ACC112 (cell line): ENCODE data around the gene ADAT1.
"Not testable (repeated sequence)": the region's sequence is repeated elsewhere in the genome, so short reads cannot be mapped to it uniquely, and the experiment has no call there.

Experiments
- H2AFZ ChIP-seq: fragments of 200-600 bp; sonication (generic); one replicate; pipeline ENCODE4 v1.6.0; 2017; ENCODE audit warnings: antibody characterized with exemption, low read length; ENCODE audit not compliant: unreplicated experiment
- H3K27ac ChIP-seq: fragments of 200-600 bp; sonication (generic); 2 replicates; pipeline ENCODE4 v1.5.1; 2014; ENCODE audit warnings: low read depth, mild to moderate bottlenecking, antibody characterized with exemption, low read length, moderate library complexity
- H3K27me3 ChIP-seq: fragments of 200-600 bp; sonication (generic); 2 replicates; pipeline ENCODE4 v1.6.1; 2014; ENCODE audit warnings: mild to moderate bottlenecking, antibody characterized with exemption, low read length, moderate library complexity, mixed read lengths; ENCODE audit not compliant: insufficient read depth
- H3K36me3 ChIP-seq: fragments of 200-600 bp; sonication (generic); 2 replicates; pipeline ENCODE4 v1.6.1; 2016; ENCODE audit warnings: mild to moderate bottlenecking, antibody characterized with exemption, low read length, moderate library complexity, mixed read lengths; ENCODE audit not compliant: insufficient read depth
- H3K4me1 ChIP-seq: fragments of 200-600 bp; sonication (generic); one replicate; pipeline ENCODE4 v1.6.1; 2016; ENCODE audit warnings: low read length, mixed read lengths; ENCODE audit not compliant: insufficient read depth, unreplicated experiment, control insufficient read depth
- H3K4me3 ChIP-seq: fragments of 200-600 bp; sonication (generic); 2 replicates; pipeline ENCODE4 v1.5.1; 2014; ENCODE audit warnings: mild to moderate bottlenecking, low read depth, low read length
- H3K79me2 ChIP-seq: fragments of 200-600 bp; sonication (generic); one replicate; pipeline ENCODE4 v1.6.0; 2016; ENCODE audit warnings: low read length; ENCODE audit not compliant: control insufficient read depth, unreplicated experiment, insufficient read depth

Gene ADAT1

DNA sequence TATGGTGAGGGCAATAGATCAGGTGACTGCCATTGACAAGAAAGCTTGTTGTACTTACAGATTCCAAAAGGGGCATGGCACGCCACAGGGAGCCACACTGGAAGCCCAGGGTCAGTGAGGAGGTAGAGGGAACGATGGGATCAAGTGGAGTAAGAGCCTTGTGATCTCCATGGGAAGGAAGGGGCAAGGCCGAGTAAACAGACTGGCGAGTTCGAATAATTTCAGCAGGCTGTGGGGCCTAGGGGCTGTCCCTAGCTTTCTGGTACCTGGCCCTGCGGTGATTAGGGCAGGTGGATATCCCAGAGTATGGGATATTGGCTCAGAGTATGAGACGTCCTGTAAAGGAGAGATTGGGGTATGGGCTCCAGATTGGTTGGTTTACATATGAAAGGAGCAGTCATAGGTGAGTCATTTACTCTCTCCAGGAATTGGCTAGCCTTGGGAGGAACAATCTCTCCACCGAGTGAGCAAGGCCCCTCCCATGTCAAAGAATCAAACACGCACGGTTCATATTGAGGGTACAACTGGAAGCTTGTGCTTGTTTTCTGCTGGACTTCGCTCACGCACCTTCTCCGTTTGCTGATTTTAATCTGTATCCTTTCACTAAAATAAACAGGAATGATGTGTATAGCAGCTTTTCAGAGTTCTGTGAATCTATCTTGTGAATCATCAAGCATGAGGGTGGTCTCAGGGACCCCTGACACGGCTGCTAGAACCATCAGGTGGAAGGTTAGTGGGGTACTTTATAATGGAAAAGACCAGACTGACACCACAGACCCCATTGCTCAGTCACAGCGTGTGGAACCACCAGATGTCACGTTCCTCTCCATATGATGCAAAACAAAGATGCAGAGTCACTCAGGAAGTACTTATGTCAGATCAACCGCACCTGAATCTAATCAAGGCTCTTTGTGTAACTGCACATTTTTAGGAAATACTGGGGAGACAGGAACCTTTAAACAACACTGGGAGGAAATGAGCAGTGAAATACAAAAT is 29.0 kb downstream of the ADAT1 start:
- H3K36me3 ChIP-seq: peaks cover 14% of the 10 kb centered on the region; the same call in 1 of the 2 replicates
- H3K4me3 ChIP-seq: no peak overlapping the region
- no peak overlapping the region for H3K27ac ChIP-seq
- H3K79me2 ChIP-seq: no peaks in the 10 kb centered on the region
- peaks cover 21% of the 10 kb centered on the region for H3K4me1 ChIP-seq
- no peaks in the 10 kb centered on the region for H3K27me3 ChIP-seq
- no peak overlapping the region for H2AFZ ChIP-seq

- H3K4me3 ChIP-seq: no peak overlapping the region
- peaks cover 21% of the 10 kb centered on the region for H3K4me1 ChIP-seq
- H3K27ac ChIP-seq: no peak overlapping the region
- no peaks in the 10 kb centered on the region for H3K79me2 ChIP-seq
- no peaks in the 10 kb centered on the region for H3K27me3 ChIP-seq
- no peak overlapping the region for H2AFZ ChIP-seq
- peaks cover 14% of the 10 kb centered on the region; the same call in 1 of the 2 replicates for H3K36me3 ChIP-seq
Observed at GRCh38 chr16:75593308-75593707, 29.8 kb downstream of the ADAT1 start.

DNA sequence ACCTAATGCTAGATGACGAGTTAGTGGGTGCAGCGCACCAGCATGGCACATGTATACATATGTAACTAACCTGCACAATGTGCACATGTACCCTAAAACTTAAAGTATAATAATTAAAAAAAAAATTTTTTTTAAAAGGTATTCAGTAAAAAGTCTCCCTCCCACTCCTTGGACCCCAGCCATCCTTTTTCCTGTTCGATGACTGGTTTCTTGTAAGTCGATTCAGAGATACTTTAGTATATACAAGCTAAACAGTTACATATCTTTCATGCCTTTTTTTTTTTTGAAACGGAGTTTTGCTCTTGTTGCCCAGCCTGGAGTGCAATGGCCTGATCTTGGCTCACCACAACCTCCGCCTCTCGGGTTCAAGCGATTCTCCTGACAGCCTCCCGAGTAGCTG is 31.2 kb downstream of the ADAT1 start:
- H3K4me1 ChIP-seq: peaks cover 21% of the 10 kb centered on the region
- H3K27me3 ChIP-seq, H3K27ac ChIP-seq, H3K79me2 ChIP-seq, H2AFZ ChIP-seq, H3K36me3 ChIP-seq, H3K4me3 ChIP-seq: not testable (repeated sequence)

DNA sequence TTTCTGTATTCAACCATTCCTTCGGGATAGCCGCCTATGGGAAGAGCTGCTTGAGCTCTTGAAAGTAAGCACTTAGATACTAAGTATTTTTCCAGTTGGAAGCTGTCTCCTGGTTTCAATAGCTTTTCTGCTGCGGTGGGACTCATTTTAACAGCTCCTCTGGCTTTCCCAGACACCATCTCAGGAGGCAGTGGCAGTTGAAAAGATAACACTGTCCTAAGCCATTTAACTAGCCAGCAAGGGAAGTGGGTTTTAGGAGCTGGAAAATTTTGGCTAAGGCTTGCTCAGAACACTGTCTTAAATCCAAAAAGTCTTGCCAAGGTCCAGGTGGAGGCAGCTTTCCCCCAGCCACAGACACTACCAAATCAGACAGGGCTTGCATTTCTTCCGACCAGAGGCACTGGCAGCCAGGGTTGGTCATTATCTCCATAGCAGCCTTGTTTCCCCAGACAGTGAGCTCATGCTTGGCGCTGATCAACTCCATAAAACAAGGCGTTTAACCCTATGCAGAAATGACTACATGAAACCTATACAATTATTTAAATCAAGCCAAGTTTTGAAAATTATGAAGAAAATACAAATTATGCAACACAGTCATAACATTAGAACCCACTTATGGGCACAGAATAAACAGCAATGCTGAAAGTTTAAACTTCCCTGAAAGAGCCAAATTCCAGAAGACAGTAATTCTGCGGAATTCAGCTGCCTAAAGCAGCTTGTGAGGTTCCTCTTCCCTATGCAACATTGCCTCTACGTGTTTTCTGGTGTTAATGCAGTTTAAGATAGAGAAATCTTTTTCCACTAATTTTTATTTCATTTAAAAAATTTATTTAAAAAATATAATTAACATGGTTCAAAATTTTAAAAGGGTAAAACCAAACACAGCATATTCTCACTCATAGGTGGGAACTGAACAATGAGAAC is 31.9 kb downstream of the ADAT1 start:
- Histone ChIP-seq H3K79me2 (no peaks in the 10 kb centered on the region), H3K4me3 (no peak overlapping the region), H2AFZ (no peak overlapping the region), H3K27me3 (no peaks in the 10 kb centered on the region), H3K36me3 (no peaks in the 10 kb centered on the region), H3K27ac (0 out of 2 replicates have a peak overlapping the region, but pooled peaks have one; percentile 13), H3K4me1 (peaks cover 21% of the 10 kb centered on the region)

- H3K27me3 ChIP-seq: no peaks in the 10 kb centered on the region
- H3K27ac ChIP-seq: no peak overlapping the region
- no peak overlapping the region for H2AFZ ChIP-seq
- H3K79me2 ChIP-seq: no peaks in the 10 kb centered on the region
- H3K4me3 ChIP-seq: no peak overlapping the region
- peaks cover 16% of the 10 kb centered on the region for H3K4me1 ChIP-seq
- no peaks in the 10 kb centered on the region for H3K36me3 ChIP-seq
Observed at GRCh38 chr16:75589306-75589705, 33.8 kb downstream of the ADAT1 start.

- Histone ChIP-seq H3K27me3 (no peaks in the 10 kb centered on the region), H3K79me2 (no peaks in the 10 kb centered on the region), H2AFZ (no peak overlapping the region), H3K4me1 (peaks cover 10% of the 10 kb centered on the region), H3K36me3 (no peaks in the 10 kb centered on the region), H3K27ac (no peak overlapping the region), H3K4me3 (no peak overlapping the region)
Observed at GRCh38 chr16:75588716-75589115, 34.4 kb downstream of the ADAT1 start.

GRCh38 chr16:75584108-75584507 is 39.0 kb downstream of the ADAT1 start:
- H3K27ac ChIP-seq: no peak overlapping the region
- no peak overlapping the region for H3K4me3 ChIP-seq
- H3K27me3 ChIP-seq: no peaks in the 10 kb centered on the region
- H3K79me2 ChIP-seq: no peaks in the 10 kb centered on the region
- H3K4me1 ChIP-seq: no peaks in the 10 kb centered on the region
- H3K36me3 ChIP-seq: 0 out of 2 replicates have a peak, but pooled peaks cover 2% of the 10 kb centered on the region
- H2AFZ ChIP-seq: no peak overlapping the region

DNA sequence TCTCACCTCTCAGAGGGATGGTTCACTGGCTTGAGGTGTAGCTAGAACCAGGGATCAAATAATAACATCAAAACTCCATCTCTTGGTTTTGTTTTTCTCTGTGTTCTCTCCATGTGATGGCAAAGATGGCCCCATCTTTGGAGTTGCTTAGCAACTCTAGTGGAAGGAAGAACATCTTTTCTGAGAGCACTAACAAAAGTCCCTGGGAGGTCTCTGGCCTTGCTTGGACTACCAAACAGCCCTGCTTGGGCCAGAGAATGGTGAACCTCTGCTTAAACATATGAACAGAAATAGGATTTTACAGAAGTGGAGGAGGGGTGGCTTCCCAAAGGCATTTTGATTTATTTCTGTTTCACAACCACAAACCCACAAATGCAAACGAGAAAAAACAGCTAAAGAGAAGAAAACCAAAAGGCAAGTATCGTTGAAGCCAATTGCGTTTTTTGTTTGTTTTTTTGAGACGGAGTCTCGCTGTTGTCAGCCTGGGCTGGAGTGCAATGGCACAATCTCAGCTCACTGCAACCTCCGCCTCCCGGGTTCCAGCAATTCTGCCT is 43.7 kb downstream of the ADAT1 start:
- Histone ChIP-seq H3K4me1 (no peaks in the 10 kb centered on the region), H2AFZ (no peak overlapping the region), H3K4me3 (no peak overlapping the region), H3K79me2 (no peaks in the 10 kb centered on the region), H3K27me3 (no peaks in the 10 kb centered on the region), H3K36me3 (peaks cover 17% of the 10 kb centered on the region), H3K27ac (no peak overlapping the region)

GRCh38 chr16:75578725-75579124 is 44.4 kb downstream of the ADAT1 start:
- Histone ChIP-seq H3K79me2 (no peaks in the 10 kb centered on the region), H3K4me3 (no peak overlapping the region), H3K36me3 (peaks cover 17% of the 10 kb centered on the region), H3K27me3 (no peaks in the 10 kb centered on the region), H3K4me1 (no peaks in the 10 kb centered on the region), H3K27ac (no peak overlapping the region), H2AFZ (no peak overlapping the region)

DNA sequence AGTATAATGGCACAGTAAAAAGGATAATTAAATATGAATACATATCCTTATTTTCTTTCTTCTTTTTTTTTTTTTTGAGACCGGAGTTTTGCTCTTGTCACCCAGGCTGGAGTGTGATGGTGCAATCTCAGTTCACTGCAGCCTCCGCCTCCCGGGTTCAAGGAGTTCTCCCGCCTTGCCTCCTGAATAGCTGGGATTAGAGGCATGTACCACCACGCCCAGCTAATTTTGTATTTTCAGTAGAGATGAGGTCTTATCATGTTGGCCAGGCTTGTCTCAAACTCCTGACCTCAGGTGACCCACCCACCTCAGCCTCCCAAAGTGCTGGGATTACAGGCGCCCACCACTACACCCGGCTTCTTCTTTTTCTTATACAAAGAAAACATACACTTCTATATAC is 44.9 kb downstream of the ADAT1 start:
- H3K27ac ChIP-seq: no peak overlapping the region

More for the DNA sequence above, 44.9 kb downstream of the ADAT1 start:
- Histone ChIP-seq H2AFZ (no peak overlapping the region), H3K4me3 (no peak overlapping the region), H3K4me1 (no peaks in the 10 kb centered on the region), H3K27me3 (no peaks in the 10 kb centered on the region), H3K36me3 (peaks cover 17% of the 10 kb centered on the region), H3K79me2 (no peaks in the 10 kb centered on the region)
